Astrocyte (in vitro differentiated cells and primary cell): Measurements from ENCODE around the gene CAV1.

Source experiments
- EZH2 ChIP-seq: IDR thresholded peaks from 2 replicates; pipeline ENCODE4 v1.6.1; 2012; ENCODE audit warnings: mild to moderate bottlenecking, low read length, inconsistent platforms; ENCODE audit not compliant: insufficient read depth
- TF ChIP-seq, protein P1 (sequence below): IDR thresholded peaks from 2 replicates; pipeline ENCODE4 v1.5.1; 2011; ENCODE audit warnings: low read depth, mild to moderate bottlenecking, inconsistent platforms, low read length, moderate library complexity; ENCODE audit not compliant: insufficient read depth

- TF ChIP-seq, protein P1, sequence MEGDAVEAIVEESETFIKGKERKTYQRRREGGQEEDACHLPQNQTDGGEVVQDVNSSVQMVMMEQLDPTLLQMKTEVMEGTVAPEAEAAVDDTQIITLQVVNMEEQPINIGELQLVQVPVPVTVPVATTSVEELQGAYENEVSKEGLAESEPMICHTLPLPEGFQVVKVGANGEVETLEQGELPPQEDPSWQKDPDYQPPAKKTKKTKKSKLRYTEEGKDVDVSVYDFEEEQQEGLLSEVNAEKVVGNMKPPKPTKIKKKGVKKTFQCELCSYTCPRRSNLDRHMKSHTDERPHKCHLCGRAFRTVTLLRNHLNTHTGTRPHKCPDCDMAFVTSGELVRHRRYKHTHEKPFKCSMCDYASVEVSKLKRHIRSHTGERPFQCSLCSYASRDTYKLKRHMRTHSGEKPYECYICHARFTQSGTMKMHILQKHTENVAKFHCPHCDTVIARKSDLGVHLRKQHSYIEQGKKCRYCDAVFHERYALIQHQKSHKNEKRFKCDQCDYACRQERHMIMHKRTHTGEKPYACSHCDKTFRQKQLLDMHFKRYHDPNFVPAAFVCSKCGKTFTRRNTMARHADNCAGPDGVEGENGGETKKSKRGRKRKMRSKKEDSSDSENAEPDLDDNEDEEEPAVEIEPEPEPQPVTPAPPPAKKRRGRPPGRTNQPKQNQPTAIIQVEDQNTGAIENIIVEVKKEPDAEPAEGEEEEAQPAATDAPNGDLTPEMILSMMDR: no peak
- TF ChIP-seq EZH2: no peak
These were observed 17.8 kb downstream of the CAV1 start for GRCh38 chr7:116542618-116543017.
